COLO829 (cell line): ENCODE measurements around the gene MBTPS1.

Source experiments
- DNase-seq: peaks from one replicate; pipeline ENCODE4 v3.0.0; 2012; ENCODE audit warnings: low spot score

The MBTPS1 gene

GRCh38 chr16:84116720-84117493 is at the start of gene MBTPS1:
Gene MBTPS1, minus strand, starts transcription at chr16:84116942. Its CDS starts 15,159 bp downstream, at chr16:84101783.
- peak; percentile 83 for DNase-seq

- no peak for DNase-seq
Measured at GRCh38 chr16:84165746-84166145, 49.0 kb upstream of the MBTPS1 start.

GRCh38 chr16:84161801-84162200 is 45.1 kb upstream of the MBTPS1 start:
- no peak for DNase-seq

- no peak for DNase-seq
Measured at GRCh38 chr16:84161037-84161436, 44.3 kb upstream of the MBTPS1 start.

- no peak for DNase-seq
Measured at GRCh38 chr16:84159800-84160199, 43.1 kb upstream of the MBTPS1 start.

- no peak for DNase-seq
Measured at GRCh38 chr16:84159007-84159406, 42.3 kb upstream of the MBTPS1 start.

- DNase-seq, result no peak
Measured at GRCh38 chr16:84156342-84156784, 39.6 kb upstream of the MBTPS1 start.

- no peak for DNase-seq
Measured at GRCh38 chr16:84155771-84156170, 39.0 kb upstream of the MBTPS1 start.

GRCh38 chr16:84155226-84155625 is 38.5 kb upstream of the MBTPS1 start:
- no peak for DNase-seq

- no peak for DNase-seq
Measured at GRCh38 chr16:84153660-84154214, 37.0 kb upstream of the MBTPS1 start.

GRCh38 chr16:84150926-84151325 is 34.2 kb upstream of the MBTPS1 start:
- peak; percentile 85 for DNase-seq

GRCh38 chr16:84144859-84145639 is 28.3 kb upstream of the MBTPS1 start, which contains the start of the genes DNAAF1 and HSDL1:
Gene DNAAF1, plus strand, starts transcription at chr16:84145308. Its CDS starts 133 bp downstream, at chr16:84145441.
Gene HSDL1, minus strand, starts transcription at chr16:84145177. Its CDS starts 13,856 bp downstream, at chr16:84131321.
- DNase-seq, result peak; percentile 78

GRCh38 chr16:84144209-84144858 is 27.6 kb upstream of the MBTPS1 start:
- DNase-seq, result no peak

GRCh38 chr16:84143784-84144199 is 27.1 kb upstream of the MBTPS1 start:
- DNase-seq, result no peak

- DNase-seq, result no peak
Measured at GRCh38 chr16:84143081-84143480, 26.3 kb upstream of the MBTPS1 start.

- no peak for DNase-seq
Measured at GRCh38 chr16:84141143-84141670, 24.5 kb upstream of the MBTPS1 start.

- no peak for DNase-seq
Measured at GRCh38 chr16:84139628-84140258, 23.0 kb upstream of the MBTPS1 start.

- peak; percentile 19 for DNase-seq
Measured at GRCh38 chr16:84138824-84139627, 22.3 kb upstream of the MBTPS1 start.

GRCh38 chr16:84138500-84138823 is 21.7 kb upstream of the MBTPS1 start:
- no peak for DNase-seq

- no peak for DNase-seq
Measured at GRCh38 chr16:84137769-84138357, 21.1 kb upstream of the MBTPS1 start.
